Measurements from ENCODE around the gene NCAM2.
A peak's percentile ranks its signal among the peaks of the same experiment; 100 is the strongest.

DNA sequence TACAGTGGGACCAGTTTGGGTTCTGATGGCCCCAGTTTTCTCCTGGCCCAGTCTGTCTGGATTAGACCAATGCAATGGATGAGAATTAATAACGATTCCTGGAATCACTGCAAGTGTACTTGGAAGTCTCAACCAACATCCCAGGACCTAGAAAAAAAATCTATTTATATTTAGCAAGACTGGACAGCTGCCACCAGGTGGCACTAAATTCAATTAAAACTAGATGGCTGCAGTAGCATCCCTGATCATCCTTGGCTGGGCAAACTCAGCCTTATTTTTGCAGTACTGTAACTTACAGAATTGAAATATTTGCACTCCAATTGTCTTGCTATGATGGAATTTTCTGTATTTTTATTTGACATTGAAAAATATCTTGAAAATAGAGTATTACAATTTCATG is 165.7 kb downstream of the NCAM2 start:
- TF ChIP-seq, protein P1, sequence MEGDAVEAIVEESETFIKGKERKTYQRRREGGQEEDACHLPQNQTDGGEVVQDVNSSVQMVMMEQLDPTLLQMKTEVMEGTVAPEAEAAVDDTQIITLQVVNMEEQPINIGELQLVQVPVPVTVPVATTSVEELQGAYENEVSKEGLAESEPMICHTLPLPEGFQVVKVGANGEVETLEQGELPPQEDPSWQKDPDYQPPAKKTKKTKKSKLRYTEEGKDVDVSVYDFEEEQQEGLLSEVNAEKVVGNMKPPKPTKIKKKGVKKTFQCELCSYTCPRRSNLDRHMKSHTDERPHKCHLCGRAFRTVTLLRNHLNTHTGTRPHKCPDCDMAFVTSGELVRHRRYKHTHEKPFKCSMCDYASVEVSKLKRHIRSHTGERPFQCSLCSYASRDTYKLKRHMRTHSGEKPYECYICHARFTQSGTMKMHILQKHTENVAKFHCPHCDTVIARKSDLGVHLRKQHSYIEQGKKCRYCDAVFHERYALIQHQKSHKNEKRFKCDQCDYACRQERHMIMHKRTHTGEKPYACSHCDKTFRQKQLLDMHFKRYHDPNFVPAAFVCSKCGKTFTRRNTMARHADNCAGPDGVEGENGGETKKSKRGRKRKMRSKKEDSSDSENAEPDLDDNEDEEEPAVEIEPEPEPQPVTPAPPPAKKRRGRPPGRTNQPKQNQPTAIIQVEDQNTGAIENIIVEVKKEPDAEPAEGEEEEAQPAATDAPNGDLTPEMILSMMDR (IDR thresholded peaks at IDR 0.05), result peak; percentile 53 to 68 (median 59)
- TF ChIP-seq POLR2A (IDR thresholded peaks at IDR 0.05) (no peak), POLR2AphosphoS5 (IDR thresholded peaks at IDR 0.05) (no peak)
